ENCODE data around the gene AFF3.

The AFF3 gene

DNA sequence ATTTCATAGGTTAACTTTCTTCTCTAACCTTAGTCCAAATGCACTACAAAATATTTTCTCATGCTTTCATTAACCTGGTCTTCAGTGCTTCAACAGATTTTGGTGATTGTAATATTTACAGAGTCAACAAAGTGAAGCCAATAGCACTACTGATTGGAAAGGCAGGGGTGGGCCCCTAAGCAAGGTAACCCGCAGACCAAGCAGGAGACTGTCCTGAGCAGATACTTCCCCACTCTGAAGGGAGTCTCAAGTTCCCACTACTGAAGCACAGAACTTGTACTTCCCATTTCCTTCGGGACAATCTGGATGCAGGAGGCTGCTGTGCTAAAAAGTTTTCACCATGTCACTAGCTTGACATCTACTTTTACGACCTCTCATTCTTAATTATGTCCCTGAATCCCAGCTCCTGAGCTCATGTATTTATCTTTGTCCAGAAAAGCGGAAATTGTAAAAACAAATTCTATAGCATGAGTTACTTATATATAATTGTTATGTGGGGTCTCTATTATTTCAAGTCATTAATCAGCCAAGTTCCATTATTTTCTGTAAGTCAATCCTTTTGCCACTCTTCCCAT is 341.0 kb downstream of the AFF3 start:
- Histone ChIP-seq H3K9me2 (replicated peaks; ENCODE audit: control insufficient read depth, low read length) (no peaks in the 10 kb centered on the region), H3F3A (ENCODE audit: control insufficient read depth, insufficient read depth) (no peaks in the 10 kb centered on the region), H3K9me3 (ENCODE audit: control insufficient read depth, insufficient read depth, low read length) (peaks cover 30% of the 10 kb centered on the region), H3K36me3 (ENCODE audit: control insufficient read depth, low read length) (peaks cover 31% of the 10 kb centered on the region), H3K4me2 (ENCODE audit: low read length) (no peak overlapping the region), H4K20me1 (ENCODE audit: control insufficient read depth, insufficient read depth, low read depth, low read length) (no peaks in the 10 kb centered on the region), H3K79me2 (ENCODE audit: control insufficient read depth, low read length) (no peaks in the 10 kb centered on the region), H3K27ac (ENCODE audit: low read depth, low read length) (no peak overlapping the region), H3K4me3 (ENCODE audit: low read length) (no peak overlapping the region), H3K4me1 (ENCODE audit: control insufficient read depth, low read length) (peaks cover 48% of the 10 kb centered on the region), H3K27me3 (ENCODE audit: control insufficient read depth, low read length) (no peaks in the 10 kb centered on the region)
- no peak for TF ChIP-seq EZH2phosphoT487 (IDR thresholded peaks at IDR 0.05; ENCODE audit: borderline replicate concordance, low read length)
- TF ChIP-seq, protein P1, sequence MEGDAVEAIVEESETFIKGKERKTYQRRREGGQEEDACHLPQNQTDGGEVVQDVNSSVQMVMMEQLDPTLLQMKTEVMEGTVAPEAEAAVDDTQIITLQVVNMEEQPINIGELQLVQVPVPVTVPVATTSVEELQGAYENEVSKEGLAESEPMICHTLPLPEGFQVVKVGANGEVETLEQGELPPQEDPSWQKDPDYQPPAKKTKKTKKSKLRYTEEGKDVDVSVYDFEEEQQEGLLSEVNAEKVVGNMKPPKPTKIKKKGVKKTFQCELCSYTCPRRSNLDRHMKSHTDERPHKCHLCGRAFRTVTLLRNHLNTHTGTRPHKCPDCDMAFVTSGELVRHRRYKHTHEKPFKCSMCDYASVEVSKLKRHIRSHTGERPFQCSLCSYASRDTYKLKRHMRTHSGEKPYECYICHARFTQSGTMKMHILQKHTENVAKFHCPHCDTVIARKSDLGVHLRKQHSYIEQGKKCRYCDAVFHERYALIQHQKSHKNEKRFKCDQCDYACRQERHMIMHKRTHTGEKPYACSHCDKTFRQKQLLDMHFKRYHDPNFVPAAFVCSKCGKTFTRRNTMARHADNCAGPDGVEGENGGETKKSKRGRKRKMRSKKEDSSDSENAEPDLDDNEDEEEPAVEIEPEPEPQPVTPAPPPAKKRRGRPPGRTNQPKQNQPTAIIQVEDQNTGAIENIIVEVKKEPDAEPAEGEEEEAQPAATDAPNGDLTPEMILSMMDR (IDR thresholded peaks at IDR 0.05; ENCODE audit: low read depth, low read length, poor library complexity, severe bottlenecking): no peak

DNA sequence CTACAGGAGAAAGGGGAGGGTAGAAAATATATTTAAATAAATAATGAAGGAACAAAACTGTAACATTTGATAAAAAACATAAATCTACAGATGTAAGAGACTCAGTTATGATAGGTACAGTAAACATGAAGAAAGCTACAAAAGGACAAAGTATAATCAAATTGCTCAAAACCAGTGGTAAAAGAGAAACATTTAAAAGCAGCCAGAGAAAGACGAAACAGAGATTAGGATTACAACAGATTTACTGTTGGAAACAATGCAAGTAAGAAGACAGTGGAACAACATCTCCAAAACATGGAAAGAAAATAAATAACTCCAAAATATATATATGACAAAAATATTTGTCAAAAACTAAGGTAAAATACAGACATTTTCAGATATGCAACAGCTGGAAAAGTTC is 344.9 kb downstream of the AFF3 start:
- Histone ChIP-seq H3K36me3 (ENCODE audit: control insufficient read depth, low read length) (peaks cover 21% of the 10 kb centered on the region), H3K27ac (ENCODE audit: low read depth, low read length) (no peak overlapping the region), H3K79me2 (ENCODE audit: control insufficient read depth, low read length) (no peaks in the 10 kb centered on the region), H3K4me2 (ENCODE audit: low read length) (no peak overlapping the region), H4K20me1 (ENCODE audit: control insufficient read depth, insufficient read depth, low read depth, low read length) (no peaks in the 10 kb centered on the region), H3K9me3 (ENCODE audit: control insufficient read depth, insufficient read depth, low read length) (peaks cover 16% of the 10 kb centered on the region; the same call in 1 of the 2 replicates), H3K27me3 (ENCODE audit: control insufficient read depth, low read length) (no peaks in the 10 kb centered on the region), H3F3A (ENCODE audit: control insufficient read depth, insufficient read depth) (no peaks in the 10 kb centered on the region), H3K4me3 (ENCODE audit: low read length) (no peak overlapping the region), H3K9me2 (replicated peaks; ENCODE audit: control insufficient read depth, low read length) (no peaks in the 10 kb centered on the region), H3K4me1 (ENCODE audit: control insufficient read depth, low read length) (peaks cover 36% of the 10 kb centered on the region)
- no peak for TF ChIP-seq EZH2phosphoT487 (IDR thresholded peaks at IDR 0.05; ENCODE audit: borderline replicate concordance, low read length)
- TF ChIP-seq, protein P1 (IDR thresholded peaks at IDR 0.05; ENCODE audit: low read depth, low read length, poor library complexity, severe bottlenecking): no peak

DNA sequence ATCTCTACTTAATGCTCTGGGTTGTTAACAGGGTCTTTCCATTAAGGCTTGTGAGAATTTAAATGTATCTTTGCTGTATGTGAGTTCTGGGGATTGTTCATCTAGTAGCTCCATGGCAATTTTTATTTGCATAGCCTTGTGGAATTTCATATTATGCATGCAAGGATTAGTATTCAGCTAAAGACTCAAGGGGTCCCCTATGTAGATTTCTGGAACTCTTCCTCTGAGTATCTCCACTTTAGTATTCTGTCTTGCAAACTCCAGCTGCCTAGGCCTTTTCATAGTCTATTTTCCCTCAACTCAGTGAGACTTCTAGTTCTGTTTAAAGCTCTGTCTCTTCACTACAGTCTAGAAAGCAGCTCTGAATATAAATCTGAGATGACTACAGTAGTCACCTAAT is 348.0 kb downstream of the AFF3 start:
- H4K20me1 ChIP-seq (ENCODE audit: control insufficient read depth, insufficient read depth, low read depth, low read length): no peaks in the 10 kb centered on the region
- no peaks in the 10 kb centered on the region for H3K27me3 ChIP-seq (ENCODE audit: control insufficient read depth, low read length)
- no peaks in the 10 kb centered on the region for H3K9me2 ChIP-seq (replicated peaks; ENCODE audit: control insufficient read depth, low read length)
- no peak overlapping the region for H3K4me3 ChIP-seq (ENCODE audit: low read length)
- H3K4me1 ChIP-seq (ENCODE audit: control insufficient read depth, low read length): peaks cover 31% of the 10 kb centered on the region
- H3K36me3 ChIP-seq (ENCODE audit: control insufficient read depth, low read length): peaks cover 21% of the 10 kb centered on the region
- TF ChIP-seq, protein P1 (IDR thresholded peaks at IDR 0.05; ENCODE audit: low read depth, low read length, poor library complexity, severe bottlenecking): no peak
- no peak for TF ChIP-seq EZH2phosphoT487 (IDR thresholded peaks at IDR 0.05; ENCODE audit: borderline replicate concordance, low read length)
- H3K27ac ChIP-seq (ENCODE audit: low read depth, low read length): no peak overlapping the region
- H3F3A ChIP-seq (ENCODE audit: control insufficient read depth, insufficient read depth): no peaks in the 10 kb centered on the region
- H3K79me2 ChIP-seq (ENCODE audit: control insufficient read depth, low read length): no peaks in the 10 kb centered on the region
- no peak overlapping the region for H3K4me2 ChIP-seq (ENCODE audit: low read length)
- H3K9me3 ChIP-seq (ENCODE audit: control insufficient read depth, insufficient read depth, low read length): peaks cover 16% of the 10 kb centered on the region; the same call in 1 of the 2 replicates
